GF-D8 (cell line): ENCODE data around the gene CGNL1.
A peak's percentile ranks its signal among the peaks of the same experiment; 100 is the strongest.

ENCODE experiments used
- DNase-seq: peaks from one replicate; lab custom pipeline; 2025; lab: John Stamatoyannopoulos, UW

CGNL1 gene

GRCh38 chr15:57551715-57552677 is 175.7 kb downstream of the CGNL1 start:
- DNase-seq = no peak

GRCh38 chr15:57552678-57553334 is 176.5 kb downstream of the CGNL1 start:
- no peak for DNase-seq

DNA sequence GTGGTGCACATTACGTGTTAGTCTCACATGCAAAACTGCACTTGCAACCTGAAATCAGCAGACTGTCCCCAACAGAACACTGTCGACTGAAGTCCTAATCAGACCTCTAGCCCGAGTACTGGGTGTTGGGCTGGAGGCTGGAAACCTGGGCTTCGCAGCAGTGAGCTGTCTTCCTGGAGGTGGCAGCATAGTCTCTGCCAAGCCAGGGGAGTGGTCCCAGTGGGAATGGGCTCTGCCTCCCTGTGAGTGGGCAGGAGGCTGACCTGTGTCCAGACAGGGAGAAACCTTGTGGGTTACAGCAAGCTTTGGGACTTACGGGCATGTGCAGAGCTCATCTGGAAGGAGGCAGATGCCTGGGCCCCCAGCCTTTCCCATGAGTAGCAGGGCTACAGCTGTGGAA is 177.2 kb downstream of the CGNL1 start:
- DNase-seq = no peak

- DNase-seq = no peak
These were observed 177.9 kb downstream of the CGNL1 start for GRCh38 chr15:57554063-57554811.

GRCh38 chr15:57554812-57555179 is 178.5 kb downstream of the CGNL1 start:
- DNase-seq = no peak

- no peak for DNase-seq
These were observed 179.0 kb downstream of the CGNL1 start for GRCh38 chr15:57555270-57555669.

DNA sequence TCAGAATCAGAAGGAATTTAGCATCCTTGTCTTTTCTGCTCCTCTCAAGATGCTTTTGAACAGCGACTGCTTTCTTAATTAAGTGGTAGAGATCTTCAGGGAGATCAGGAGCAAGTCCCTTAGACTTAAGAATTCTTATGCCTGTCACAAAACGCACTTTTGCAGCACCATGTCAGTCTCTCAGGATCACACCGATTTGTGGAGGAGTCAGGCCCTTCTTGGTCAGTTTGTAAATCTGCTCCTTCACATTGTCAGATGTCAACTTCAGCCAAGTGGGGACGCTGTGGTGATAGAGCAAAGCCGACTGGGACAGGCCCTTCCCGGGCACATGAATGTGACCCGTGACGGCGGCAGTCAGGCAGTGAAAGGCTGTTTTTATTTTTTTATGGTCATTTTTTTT is 179.7 kb downstream of the CGNL1 start:
- DNase-seq = no peak

DNA sequence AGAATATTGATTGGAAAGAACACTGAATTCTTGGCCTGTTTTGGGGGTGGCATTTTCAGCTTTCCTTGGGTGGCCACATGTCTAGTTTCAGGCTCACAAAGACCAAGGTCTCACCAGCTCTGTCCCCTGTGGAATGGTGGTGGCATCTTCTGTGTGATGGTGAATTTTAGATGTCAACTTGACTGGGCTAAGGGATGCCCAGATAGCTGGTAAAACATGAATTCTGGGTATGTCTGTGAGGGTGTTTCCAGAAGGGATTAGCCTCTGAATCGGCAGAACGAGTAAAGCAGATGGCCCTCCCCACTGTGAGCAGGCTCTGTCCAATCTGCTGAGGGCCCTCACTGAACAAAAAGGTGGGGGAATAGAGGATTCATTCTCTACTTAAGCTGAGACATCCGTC is 181.0 kb downstream of the CGNL1 start:
- DNase-seq = no peak

DNA sequence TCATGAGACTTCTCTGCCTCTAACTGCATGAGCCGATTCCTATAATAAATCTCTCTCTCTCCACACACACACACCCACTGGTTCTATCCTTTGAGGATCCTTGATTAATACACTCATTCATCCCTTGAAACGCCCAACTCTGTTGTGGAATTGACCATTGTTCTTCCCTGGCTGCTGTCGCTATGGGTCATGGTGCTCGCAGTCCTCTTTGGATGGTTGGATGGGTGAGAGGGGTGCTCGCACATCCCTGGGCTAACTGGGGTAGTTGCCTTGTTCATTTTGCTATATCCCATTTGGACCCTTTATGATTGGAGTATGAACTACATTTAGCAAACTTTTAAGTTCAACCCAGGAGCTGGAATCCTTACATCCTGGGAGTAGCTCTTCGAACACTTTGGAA is 181.5 kb downstream of the CGNL1 start:
- DNase-seq = no peak

DNA sequence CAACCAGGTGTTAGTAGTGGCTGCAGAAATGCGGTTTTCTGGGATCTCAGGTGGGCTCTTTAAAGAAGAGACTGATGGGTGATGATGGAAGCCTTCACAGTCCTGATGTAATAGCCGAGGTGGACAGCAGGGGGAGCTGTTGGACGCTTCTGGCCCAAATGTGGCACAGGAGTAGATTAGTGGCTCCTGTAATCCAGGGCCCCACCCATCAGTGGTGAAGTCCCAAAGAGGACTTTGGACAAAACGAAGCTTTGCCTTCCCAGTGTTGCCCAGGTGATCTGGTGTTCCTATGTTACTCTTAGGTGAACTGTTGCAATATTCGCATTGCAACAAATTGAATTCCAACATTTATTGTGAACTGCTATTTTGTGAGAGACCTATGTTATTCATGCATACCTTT is 183.6 kb downstream of the CGNL1 start:
- no peak for DNase-seq

- peak; percentile 33 for DNase-seq
These were observed 184.9 kb downstream of the CGNL1 start for GRCh38 chr15:57561041-57561711.

DNA sequence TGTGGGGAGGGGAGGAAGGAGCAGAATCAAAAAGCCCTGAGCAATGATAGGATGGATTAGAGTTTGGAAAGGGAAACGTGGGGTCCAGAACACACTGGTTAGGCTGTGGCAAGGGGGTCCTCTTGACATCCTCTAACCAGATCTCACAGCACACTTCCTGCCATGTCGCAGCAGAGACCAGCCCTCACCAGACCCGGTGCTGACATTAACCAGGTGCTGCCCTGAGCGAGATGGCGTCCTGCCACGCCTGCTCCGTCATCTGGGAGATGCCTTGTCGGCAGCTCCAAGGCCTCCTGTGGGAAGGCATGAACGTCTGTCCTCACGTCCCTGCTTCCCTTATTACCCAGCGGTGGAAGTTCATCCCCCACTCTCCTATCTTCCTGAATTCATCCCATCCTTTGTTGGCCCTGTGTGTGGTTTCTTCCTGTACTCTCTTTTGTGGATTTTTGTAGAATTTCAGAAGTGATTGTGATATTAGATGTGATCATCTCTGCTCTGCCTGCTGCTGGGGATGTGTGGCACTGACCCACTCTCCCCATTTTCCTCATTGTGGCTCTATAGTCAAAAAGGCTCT is 186.0 kb downstream of the CGNL1 start:
- no peak for DNase-seq

- peak; percentile 32 for DNase-seq
These were observed 187.1 kb downstream of the CGNL1 start for GRCh38 chr15:57563416-57563815.

DNA sequence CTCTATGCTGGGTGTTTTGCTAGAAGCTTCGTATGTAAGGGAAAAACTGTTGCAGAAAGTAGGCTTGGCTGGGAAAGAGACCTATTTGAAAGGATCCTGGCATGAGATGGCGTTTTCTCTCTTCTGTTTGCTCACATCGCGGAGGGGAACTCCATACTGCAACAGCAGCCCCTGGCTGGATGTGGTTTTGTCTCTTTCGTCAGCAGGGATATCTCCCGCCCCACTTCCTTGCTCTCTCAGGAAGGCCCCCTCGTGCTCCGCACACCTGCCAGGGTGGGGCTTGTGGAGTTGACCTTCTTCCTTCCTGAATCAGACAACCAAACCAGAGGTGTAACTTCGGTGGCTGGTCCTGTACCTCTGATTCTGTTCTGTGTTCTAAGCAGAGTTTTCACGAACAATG is 189.0 kb downstream of the CGNL1 start:
- peak; percentile 29 for DNase-seq

- DNase-seq = no peak
These were observed 190.5 kb downstream of the CGNL1 start for GRCh38 chr15:57566834-57567233.

GRCh38 chr15:57567891-57568290 is 191.6 kb downstream of the CGNL1 start:
- DNase-seq = no peak

- no peak for DNase-seq
These were observed 192.0 kb downstream of the CGNL1 start for GRCh38 chr15:57568299-57568698.

- DNase-seq = no peak
These were observed 194.0 kb downstream of the CGNL1 start for GRCh38 chr15:57570340-57570739.

DNA sequence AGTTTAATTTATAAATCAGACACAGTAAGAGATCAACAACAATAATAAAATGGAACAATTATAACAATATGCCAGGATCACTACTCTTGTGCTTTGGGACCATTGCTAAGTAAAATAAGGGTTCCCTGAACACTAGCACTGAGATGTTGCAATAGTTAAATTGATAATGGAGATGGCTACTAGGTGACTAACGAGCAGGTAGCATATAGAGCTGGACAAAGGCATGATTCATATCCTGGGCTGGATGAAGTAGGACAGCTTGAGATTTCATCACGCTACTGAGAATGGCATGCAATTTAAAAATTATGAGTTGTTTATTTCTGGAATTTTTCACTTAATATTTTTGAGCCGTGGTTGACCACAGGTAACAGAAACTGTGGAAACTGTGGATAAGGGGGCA is 194.7 kb downstream of the CGNL1 start:
- DNase-seq = no peak

DNA sequence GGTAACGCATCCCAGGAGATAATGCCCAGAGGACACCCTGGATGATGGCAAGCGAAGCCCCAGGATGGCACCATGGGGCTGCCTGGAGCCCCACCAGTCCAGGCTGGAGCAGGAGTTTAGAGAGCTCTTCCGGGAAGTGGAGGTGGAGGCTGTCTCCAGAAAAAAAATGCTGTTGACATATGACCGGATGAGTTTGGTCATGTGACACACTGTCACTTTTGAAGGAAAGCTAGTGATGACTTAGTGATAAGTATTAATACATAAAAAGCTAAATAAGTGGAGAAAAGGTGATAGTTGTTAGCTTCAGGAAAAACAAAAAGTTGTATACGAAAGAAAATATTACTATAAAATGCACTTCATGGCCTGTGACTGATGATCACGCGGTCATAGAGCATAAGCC is 195.4 kb downstream of the CGNL1 start:
- no peak for DNase-seq

DNA sequence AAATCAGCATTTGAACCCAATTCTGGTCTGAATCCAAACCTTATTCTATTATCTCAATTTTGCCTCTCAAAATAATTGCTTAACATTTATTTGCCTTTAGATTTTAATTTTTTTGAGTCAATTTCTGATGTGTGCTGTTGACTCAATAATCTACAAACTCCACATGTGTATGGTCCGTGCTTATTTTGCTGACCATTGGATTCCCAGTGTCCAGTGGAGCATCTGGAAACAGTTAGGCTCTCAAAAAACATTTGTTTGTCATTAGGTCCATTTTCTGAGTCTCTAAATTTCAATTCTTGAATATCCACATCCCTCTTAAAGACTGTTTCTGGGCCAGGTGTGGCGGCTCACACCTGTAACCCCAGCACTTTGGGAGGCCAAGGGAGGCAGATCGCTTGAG is 196.2 kb downstream of the CGNL1 start:
- DNase-seq = no peak

GRCh38 chr15:57573151-57573550 is 196.8 kb downstream of the CGNL1 start:
- no peak for DNase-seq
